Glomerular visceral epithelial cell (primary cell): ENCODE results near the gene SPIN1.

Source experiments
- DNase-seq: peaks from one replicate; pipeline ENCODE4 v3.0.0-alpha.2; 2016; ENCODE audit errors: extremely low spot score

The SPIN1 gene

DNA sequence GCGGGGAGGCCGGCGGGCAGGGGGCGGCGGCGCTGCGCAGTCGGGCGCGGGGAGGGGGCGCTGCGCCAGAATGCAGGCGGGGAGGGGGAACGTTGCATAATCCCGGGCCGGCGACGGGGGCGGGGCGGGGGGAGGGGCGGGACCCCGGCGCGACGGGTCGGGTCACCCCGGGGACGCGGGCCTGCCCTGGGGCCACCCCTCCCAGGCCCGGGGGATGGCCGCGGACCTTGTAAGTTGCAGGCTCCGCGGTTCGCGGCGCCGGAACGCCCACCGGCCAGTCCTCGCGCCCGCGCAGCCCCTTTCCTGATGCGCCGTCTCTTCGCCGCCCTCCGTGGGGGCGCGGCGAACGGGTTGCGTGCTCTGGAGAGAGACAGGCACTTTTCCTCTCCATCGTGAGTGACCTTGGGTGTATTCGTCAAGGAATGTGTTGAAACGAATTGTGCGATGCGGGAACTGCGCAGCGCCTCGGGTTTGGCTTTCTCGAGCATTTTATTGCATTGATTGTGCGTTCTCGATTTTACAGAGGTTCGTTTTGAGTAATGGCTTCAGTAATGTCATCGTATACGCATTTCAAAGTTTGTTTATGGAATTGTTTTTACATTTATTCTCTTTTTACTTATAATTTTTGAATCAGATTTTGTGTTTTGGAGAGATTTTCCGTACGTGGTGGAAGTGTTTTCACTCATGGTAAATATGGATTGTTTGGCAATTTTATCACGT, 802 bp downstream of the SPIN1 start:
- DNase-seq: peak; percentile 81

DNA sequence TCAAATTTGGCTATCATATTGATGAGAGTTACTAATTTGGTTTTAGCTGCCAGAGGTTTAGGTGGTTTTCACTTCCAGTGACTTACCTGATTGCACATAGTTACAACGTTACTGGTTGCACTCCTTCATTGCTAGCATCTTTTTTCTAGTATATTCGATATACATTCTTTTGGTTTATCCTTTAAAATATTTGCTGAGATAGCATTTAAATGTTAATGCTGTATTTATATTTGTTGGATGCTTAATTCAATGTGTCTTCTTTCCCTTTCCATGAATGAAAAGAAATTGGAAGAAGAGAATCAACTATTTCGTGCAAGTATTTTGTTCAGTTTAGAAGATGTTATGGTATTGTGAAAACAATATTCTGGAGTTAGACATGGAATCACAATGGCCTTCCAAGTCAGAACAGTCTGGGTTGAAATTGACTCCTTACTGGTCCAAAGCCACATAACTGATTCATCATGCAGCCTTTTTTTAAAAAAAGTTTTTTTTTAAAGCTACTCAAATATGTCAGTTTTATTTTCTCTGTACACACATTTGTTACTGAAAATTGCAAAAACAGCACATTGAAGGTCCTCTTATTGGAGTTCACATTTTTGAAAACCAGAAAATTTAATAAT, 2.2 kb downstream of the SPIN1 start:
- no peak for DNase-seq

GRCh38 chr9:88391236-88391635, 3.0 kb downstream of the SPIN1 start:
- DNase-seq: no peak

DNA sequence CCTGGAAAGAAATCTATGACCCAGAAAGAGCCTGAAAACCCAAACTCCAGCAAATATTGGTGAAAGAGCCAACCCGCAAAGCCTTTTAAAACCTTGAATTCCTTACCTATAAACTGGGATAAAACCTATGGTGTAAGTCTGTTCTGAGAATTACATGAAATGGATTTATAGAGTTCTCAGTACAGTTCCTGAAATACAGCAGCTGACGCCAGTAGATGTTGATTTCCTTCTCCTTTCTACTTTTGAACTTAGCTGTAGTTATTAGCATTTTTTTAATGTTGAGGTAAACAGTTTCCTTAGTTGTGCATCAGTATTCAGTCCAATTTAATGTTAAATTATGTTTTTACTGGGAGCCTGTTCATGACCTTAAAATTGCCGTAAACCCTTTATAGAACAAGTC, 3.7 kb downstream of the SPIN1 start:
- DNase-seq: no peak

- DNase-seq: no peak
Observed at GRCh38 chr9:88392549-88392948, 4.3 kb downstream of the SPIN1 start.

GRCh38 chr9:88396836-88397577, 8.8 kb downstream of the SPIN1 start:
- DNase-seq: peak; percentile 61

- DNase-seq: no peak
Observed at GRCh38 chr9:88398016-88398415, 9.8 kb downstream of the SPIN1 start.

DNA sequence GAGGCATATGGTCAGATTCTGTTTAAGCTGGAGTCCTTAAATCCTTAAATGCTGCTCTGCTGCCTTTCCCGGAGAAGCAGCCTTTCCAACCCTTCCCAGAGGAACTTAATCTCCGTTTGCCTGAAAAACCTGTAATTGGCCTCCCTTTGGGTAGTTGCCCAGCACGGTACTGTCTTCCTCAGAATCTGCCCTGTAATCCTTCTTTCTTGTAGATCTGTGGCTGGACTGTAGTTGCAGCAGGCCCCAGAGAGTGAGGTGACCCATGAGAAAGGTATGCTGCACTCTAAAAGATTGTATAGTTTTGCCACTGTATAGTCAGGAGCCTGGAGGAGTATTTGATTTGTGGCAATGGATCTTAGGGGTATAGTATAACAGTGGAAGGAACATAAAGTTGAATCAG, 11.7 kb downstream of the SPIN1 start:
- peak; percentile 74 for DNase-seq

DNA sequence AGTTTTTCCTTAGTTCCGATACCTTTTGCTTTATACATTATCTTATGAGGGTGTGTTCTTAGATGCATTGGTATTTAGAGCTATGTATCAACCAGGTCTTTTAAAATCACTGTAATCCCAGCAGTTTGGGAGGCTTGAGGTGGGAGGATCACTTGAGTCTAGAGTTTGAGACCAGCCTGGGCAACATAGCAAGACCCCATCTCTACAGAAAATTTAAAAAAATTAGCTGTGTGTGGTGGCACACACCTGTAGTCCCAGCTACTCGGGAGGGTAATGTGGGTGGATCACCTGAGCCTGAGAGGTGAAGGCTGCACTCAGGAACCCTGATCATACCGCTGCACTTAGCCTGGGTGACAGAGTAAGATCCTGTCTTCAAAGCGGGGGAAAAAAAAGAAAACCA, 15.1 kb downstream of the SPIN1 start:
- DNase-seq: no peak

DNA sequence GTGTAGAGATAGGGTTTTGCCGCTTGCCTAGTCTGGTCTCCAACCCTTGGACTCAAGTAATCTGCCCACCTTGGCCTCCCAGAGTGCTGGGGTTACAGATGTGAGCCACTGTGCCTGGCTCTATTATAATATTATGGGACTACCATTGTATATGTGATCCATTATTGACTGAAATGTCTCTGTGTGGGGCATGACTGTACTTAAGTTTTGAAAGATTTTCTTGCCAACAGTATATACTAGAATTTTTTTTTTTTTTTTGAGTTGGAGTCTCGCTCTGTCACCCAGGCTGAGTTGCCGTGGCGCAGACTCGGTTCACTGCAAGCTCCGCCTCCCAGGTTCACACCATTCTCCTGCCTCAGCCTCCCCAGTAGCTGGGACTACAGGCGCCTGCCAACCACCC, 17.8 kb downstream of the SPIN1 start:
- no peak for DNase-seq

GRCh38 chr9:88411471-88411870, 23.2 kb downstream of the SPIN1 start:
- no peak for DNase-seq

DNA sequence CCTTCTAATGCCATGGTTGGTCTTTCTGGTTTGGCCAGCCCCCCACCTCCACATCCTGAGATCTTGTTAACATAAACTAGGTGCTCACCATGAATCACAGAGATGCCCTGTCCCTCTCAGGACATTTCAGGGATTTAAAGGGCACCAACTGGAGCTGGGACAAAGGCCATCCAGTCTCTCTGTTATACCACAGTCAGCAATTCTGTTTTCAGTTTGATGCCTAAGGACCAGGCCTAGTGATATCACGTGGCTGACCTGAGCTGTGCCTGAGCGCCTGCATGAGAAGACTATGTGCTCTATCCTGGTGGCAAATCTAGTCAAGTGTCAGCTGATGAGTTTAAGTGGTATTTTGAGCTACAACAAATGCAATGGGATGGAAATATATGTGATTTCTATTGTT, 26.1 kb downstream of the SPIN1 start:
- DNase-seq: no peak

DNA sequence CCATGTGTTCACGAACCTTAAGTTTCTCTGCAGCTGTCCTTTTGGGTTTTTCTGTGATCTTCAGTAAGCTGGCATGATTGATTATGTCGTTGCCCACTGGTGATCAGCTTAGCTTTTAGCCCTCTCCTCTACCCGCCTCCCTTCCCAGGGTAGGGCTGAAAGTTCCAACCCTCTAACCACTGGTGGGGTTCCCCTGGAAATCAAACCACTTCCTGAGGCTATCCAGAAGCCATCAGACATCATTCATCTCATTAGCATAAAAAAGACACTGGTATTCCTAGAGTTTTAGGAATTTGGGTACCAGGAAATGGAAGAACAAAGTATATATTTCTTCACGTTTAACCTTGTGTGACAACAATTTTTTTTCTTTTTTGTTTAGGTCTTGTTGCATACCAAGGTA, 29.8 kb downstream of the SPIN1 start:
- no peak for DNase-seq

GRCh38 chr9:88418715-88419540, 30.7 kb downstream of the SPIN1 start:
- no peak for DNase-seq

GRCh38 chr9:88420227-88420626, 32.0 kb downstream of the SPIN1 start:
- DNase-seq: no peak

- DNase-seq: no peak
Observed at GRCh38 chr9:88421348-88421747, 33.1 kb downstream of the SPIN1 start.

GRCh38 chr9:88425538-88425950, 37.3 kb downstream of the SPIN1 start:
- DNase-seq: no peak

GRCh38 chr9:88426651-88427050, 38.4 kb downstream of the SPIN1 start:
- DNase-seq: no peak

GRCh38 chr9:88429595-88430430, 41.6 kb downstream of the SPIN1 start:
- no peak for DNase-seq

DNA sequence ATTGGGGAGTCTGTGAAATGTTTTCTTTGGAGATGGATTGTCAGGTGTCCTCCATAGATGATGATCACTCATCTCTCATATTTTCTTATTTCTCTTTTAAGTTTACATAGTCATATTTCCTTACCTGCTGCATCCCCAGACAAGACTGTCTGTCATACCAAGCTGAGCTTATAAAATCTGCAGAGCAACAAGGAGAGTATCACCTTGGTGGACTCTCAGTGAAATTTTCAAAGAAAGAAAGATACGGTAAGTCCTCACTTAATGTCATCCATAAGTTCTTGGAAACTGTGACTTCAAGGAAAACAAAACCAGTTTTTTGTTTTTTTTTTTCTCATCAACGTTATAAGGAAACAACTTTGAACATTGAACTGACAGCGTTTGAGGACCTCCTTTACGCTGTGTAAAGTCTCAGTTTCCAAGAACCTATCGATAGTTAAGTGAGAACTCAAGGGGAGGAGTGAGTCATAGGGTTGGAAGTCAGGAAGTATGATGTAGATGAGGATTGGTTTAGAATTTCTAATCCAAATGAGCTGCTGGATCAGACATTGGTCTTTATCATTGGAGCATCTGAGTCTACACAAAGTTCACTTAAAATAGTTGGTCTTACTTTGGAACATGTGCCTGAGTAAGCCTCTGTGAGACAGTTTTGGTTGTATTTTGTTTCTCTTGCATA, 45.5 kb downstream of the SPIN1 start:
- peak; percentile 12 for DNase-seq

GRCh38 chr9:88435336-88435735, 47.1 kb downstream of the SPIN1 start:
- no peak for DNase-seq
